ENCODE data around the gene GFI1B.
"Not testable (repeated sequence)": the region's sequence is repeated elsewhere in the genome, so short reads cannot be mapped to it uniquely, and the experiment has no call there.

The GFI1B gene

GRCh38 chr9:132991351-132992300, 13.1 kb downstream of the GFI1B start:
- DNase-seq (ENCODE audit: low spot score): no peak

DNA sequence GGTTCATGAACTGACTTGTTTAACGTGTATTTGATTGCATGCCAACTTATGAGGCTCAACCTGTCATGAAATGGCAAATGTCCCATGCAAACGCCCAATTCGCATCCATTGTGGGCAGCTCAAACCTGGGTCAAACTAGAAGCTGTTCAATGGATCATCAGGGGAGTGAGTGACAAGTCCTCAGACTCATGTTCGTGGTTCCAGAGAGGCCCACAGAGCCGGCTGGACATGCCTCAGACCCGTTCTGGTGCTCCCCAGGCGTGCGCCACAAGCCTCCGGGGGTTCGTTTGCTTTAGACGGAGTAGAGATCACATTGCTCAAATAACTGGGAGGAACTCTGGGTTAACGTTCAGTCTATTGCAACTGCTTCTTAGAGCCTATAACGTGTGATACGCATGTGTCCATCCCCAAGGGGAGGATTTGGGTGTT, 15.0 kb downstream of the GFI1B start:
- no peak for DNase-seq (ENCODE audit: low spot score)

GRCh38 chr9:132994410-132995120, 16.1 kb downstream of the GFI1B start:
- peak; percentile 60 for DNase-seq (ENCODE audit: low spot score)

- no peak for DNase-seq (ENCODE audit: low spot score)
These were observed 16.6 kb downstream of the GFI1B start for GRCh38 chr9:132995121-132995420.

DNA sequence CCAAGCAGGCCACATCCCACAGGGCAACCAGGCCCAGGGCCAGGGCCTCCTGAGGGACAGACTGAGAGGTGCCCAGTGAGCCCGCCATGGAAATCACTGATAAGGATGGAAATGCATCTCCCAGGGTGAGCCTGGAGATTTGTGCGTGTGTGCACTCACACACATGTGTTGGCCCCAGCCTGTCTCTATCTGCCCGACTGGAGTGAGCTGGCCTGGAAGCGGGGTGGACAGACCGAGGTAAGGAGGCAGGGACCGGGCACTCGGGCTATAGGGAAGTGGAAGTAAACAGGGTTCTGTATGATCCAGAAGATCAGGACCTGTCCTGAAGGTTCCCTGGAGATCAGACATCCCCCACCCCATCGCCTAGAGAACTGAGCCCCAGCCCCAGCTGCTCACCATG, 17.4 kb downstream of the GFI1B start:
- no peak for DNase-seq (ENCODE audit: low spot score)

- DNase-seq (ENCODE audit: low spot score): no peak
These were observed 18.0 kb downstream of the GFI1B start for GRCh38 chr9:132996526-132996925.

- DNase-seq (ENCODE audit: low spot score): no peak
These were observed 19.1 kb downstream of the GFI1B start for GRCh38 chr9:132997591-132997990.

GRCh38 chr9:132998221-132998620, 19.7 kb downstream of the GFI1B start:
- not testable (repeated sequence) for DNase-seq (ENCODE audit: low spot score)

- DNase-seq (ENCODE audit: low spot score): no peak
These were observed 20.5 kb downstream of the GFI1B start for GRCh38 chr9:132998831-132999635.

DNA sequence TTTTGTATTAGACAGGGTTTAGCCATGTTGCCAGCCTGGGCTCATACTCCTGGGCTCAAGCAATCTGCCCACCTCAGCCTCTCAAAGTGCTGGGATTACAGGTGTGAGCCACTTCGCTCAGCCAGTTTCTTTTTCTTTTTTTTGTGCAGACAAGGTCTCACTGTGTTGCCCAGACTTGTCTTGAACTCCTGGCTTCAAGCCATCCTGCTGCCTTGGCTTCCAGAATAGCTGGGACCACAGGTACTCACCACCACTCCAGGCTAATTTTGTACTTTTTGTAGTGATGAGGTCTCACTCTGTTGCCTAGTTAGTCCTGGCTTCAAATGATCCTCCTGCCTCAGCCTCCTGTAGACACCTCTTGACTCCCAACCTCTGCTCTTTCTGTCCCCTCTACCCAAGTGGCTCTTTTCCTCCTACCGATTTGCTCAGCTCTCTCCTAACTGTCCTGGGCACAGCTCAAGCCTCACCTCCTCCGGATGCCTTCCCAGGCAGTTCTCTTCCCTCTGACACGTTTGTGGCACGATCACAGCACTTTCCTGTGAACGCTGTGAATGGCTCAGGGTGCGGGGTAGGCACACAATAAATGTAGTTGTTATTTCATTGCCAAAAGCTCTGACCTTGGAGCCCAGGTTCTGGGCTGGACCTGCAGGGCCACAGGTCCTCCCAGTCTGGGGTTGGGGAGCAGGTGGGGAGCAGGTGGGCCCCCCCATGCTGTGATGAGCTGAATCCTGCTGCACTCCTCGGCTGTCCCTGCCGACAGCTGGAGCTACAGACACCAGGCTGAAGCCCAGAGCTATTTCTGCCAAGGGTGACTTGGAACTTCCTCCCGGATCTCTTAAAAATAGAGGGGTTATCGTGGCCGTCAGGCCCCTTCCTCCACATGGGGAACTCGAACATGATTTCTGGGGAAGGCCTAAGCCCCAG, 23.9 kb downstream of the GFI1B start:
- no peak for DNase-seq (ENCODE audit: low spot score)

- DNase-seq (ENCODE audit: low spot score): no peak
These were observed 24.6 kb downstream of the GFI1B start for GRCh38 chr9:133003071-133003461.

DNA sequence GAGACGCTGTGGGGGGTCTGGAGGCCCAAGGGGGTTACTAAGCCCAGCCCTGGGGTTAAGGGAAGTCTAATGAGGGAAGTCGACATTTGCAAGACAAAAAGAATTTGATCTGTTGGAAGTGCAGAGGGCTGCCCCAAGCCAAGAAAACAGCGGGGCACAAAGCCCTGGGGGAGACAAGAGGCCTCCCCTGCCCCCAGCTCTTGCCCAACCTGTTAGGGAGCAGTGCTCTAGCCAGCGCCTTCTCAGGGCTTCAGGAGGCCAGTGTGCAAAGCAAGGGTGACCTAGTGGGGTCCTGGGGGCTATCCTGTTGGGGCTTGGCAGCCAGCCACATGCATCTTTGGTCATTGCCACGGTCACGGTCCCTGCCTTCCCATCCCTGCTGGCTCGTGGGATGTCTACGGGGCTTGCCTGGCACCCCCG, 25.2 kb downstream of the GFI1B start:
- no peak for DNase-seq (ENCODE audit: low spot score)

DNA sequence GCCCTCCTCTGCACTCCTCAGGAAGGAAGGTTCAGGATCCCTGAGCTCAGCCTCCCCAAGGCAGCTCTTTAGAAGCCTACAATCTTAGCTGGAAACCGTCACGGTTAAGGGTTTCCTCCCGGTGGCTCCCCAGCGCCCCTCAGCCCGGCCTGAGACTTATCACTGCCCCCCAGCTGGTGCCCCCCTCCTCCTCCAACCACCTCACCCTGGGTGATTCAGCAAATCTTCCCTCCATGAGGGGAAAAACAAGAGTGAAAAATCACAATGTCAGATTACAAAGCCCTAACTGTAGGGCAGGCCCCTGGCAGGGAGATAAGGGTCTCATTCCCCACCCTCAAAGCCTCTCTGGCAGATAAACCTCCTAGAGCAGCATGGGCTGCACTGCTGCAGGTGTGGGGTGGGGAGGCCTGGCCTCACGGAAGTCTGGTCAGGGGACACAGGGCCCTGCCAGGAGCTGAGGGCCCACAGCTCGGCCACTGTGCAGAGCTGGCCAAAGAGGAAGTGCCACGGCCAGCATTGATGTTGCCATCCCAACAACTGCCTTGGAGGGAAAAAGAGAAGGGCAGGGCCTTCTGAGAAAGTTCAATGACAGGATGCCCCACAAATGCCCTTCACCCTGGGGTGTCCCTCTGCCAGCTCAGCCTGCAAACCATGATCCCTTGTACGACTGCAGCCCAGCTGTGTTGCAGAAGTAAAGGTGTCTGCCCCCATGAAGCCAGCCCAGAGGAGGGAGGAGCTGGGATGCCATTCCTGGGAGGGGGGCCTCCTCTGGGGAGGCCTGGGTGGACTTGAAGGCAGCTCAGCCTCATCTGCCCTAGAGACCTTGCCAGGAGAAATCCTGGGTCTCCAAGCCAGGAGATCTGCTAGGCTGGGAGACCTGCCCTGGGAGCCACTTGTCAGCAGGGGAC, 25.9 kb downstream of the GFI1B start:
- DNase-seq (ENCODE audit: low spot score): no peak

DNA sequence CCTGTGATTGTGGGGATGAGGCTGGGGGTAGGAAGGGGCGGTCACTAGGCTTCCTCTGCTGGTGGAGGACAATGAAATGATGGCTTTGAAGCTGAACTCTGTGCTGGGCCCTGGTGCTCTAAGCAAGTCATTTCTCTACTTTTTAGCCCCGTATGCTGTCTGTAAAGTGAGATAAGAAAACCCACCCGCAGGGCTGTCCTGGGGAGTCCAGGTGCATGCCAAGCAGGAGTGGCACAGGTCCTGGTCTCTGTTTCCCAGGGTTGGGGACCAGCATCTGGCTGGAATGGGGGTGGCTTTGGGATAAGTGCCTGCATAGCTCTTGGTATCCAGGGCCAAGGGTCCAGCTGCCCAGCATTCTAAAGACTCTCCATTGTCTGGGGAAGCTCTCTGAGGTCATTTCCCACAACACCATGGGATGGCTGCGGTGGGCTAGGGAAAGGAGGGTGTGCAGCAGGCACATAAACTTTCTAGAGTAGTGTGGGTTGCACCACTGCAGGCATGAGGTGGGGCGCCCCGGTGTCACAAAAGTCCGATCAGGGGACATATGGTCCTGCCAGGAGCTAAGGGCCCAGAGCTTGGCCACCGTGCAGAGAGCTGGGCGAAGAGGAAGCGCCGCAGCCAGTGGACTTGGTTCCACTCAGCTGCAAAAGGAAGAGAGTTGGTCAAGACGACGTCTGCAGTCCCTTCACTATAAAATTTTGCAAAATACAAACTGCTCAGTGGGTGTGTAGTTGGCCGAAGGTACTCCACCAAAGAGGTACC, 26.7 kb downstream of the GFI1B start:
- DNase-seq (ENCODE audit: low spot score): no peak

DNA sequence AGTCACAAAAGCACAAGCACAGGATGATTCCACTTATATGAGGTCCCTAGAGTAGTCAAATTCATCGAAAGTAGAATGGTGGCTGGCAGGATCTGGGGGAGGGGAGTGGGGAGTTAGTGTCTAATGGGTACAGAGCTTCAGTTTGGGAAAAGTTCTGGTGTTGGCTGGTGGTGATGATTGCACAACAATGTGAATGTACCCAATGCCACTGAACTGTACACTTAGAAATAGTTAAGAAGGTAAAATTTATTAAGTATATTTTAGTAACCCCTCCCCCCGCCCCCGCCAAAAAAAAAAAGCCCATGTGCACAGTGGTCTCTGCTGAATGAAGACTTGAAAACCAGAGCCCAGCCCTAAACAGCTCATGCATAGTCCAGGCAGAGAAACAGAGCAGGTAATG, 27.5 kb downstream of the GFI1B start:
- DNase-seq (ENCODE audit: low spot score): no peak

GRCh38 chr9:133006731-133007352, 28.3 kb downstream of the GFI1B start:
- no peak for DNase-seq (ENCODE audit: low spot score)

- DNase-seq (ENCODE audit: low spot score): no peak
These were observed 29.9 kb downstream of the GFI1B start for GRCh38 chr9:133008406-133008805.

DNA sequence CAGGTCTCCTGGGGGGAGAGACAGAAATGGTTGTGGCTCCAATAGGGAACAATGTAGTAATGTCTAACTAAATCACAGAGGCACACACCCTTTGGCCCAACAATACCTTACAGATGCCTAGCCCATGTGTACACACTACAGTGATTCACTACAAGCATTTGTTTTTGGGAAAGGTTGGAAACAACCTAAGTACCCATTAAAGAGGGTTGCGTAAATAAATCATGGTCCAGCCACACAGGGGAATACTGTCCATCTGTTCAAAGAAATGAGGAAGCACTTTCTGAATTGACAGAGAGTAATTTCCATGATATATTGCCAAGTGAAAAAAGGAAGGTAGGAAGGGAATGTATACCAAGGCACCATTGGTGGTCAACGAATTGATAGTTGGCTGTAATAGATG, 30.3 kb downstream of the GFI1B start:
- DNase-seq (ENCODE audit: low spot score): no peak

DNA sequence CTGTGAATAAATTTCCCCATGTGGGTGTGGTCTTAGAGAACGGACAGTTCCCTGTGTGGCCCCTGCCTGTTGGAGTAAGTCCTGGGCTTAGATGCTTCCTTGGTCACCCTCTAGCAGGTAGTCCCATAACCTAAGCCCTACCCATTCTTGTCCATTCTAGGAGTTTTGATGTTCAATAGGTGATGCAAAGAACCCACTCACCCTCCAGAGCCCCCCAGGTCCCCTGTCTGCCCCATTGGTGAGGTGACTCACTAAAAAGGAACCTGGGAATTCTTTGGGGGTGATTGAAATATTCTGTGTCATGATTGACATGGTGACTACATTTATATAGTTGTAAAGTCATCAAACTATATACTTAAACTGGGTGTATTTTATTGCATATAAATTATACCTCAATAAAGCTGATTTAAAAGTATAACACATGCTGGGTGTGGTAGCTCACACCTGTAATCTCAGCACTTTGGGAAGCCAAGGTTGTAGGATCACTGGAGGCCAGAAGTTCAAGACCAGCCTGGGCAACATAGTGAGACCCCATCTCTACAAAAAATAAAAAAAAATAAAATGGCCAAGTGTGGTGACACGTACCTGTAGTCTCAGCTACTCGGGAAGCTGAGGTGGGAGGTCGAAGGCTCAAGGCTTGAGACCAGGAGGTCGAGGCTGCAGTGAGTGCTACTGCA, 31.6 kb downstream of the GFI1B start:
- no peak for DNase-seq (ENCODE audit: low spot score)

Data from GM03348 (cell line).